ENCODE measurements around the gene MOV10L1.

Gene MOV10L1

GRCh38 chr22:50177537-50178470, 88.0 kb downstream of the MOV10L1 start:
- no peak for FAIRE-seq

- no peak for FAIRE-seq
Observed at GRCh38 chr22:50178471-50178864, 88.7 kb downstream of the MOV10L1 start.

GRCh38 chr22:50178871-50179869, 89.4 kb downstream of the MOV10L1 start:
- no peak for FAIRE-seq

GRCh38 chr22:50179937-50180726, 90.3 kb downstream of the MOV10L1 start:
- FAIRE-seq, result no peak

GRCh38 chr22:50180727-50181521, 91.1 kb downstream of the MOV10L1 start:
- FAIRE-seq, result no peak

GRCh38 chr22:50182176-50183081, 92.6 kb downstream of the MOV10L1 start:
- no peak for FAIRE-seq

- no peak for FAIRE-seq
Observed at GRCh38 chr22:50183141-50183971, 93.5 kb downstream of the MOV10L1 start.

GRCh38 chr22:50184004-50184901, 94.4 kb downstream of the MOV10L1 start:
- FAIRE-seq, result no peak

GRCh38 chr22:50184902-50185374, 95.1 kb downstream of the MOV10L1 start:
- FAIRE-seq, result no peak

- FAIRE-seq, result no peak
Observed at GRCh38 chr22:50185375-50186087, 95.7 kb downstream of the MOV10L1 start, which contains the start of gene TRABD. Gene TRABD (plus strand): TSS chr22:50185913. CDS start chr22:50193061, 7,148 bp downstream.

GRCh38 chr22:50186181-50186714, 96.4 kb downstream of the MOV10L1 start:
- no peak for FAIRE-seq

- FAIRE-seq, result no peak
Observed at GRCh38 chr22:50186761-50187523, 97.1 kb downstream of the MOV10L1 start.

- no peak for FAIRE-seq
Observed at GRCh38 chr22:50188356-50188755, 98.5 kb downstream of the MOV10L1 start.

GRCh38 chr22:50189184-50189848, 99.5 kb downstream of the MOV10L1 start:
- no peak for FAIRE-seq

GRCh38 chr22:50189849-50190181, 100.0 kb downstream of the MOV10L1 start:
- FAIRE-seq, result no peak
